HepG2 (cell line): Measurements from ENCODE around the gene PIGV. TPM values are rescaled to one million over a fixed set of nuclear protein-coding genes. Genes with fewer than 3 reads are reported as not detected.
A peak's percentile ranks its signal among the peaks of the same experiment; 100 is the strongest.

Experiments used
- CHD2 ChIP-seq: IDR thresholded peaks from 2 replicates; pipeline ENCODE4 v1.6.1; 2011; ENCODE audit warnings: low read depth, low read length, improper control_type of control experiment
- GFI1 ChIP-seq: sonication (generic); formaldehyde crosslinking; IDR thresholded peaks from 2 replicates; pipeline ENCODE4 v1.5.0; 2020; ENCODE audit warnings: missing genetic modification reagents, mild to moderate bottlenecking, borderline replicate concordance
- GTF3A ChIP-seq: sonication (generic); formaldehyde crosslinking; conservative IDR thresholded peaks from 2 replicates; pipeline ENCODE4 v1.4.0; 2020; ENCODE audit warnings: mild to moderate bottlenecking, missing genetic modification reagents
- HMGXB4 ChIP-seq, 2 experiments: sonication (generic) in 1 of 2; formaldehyde crosslinking in 1 of 2; IDR thresholded peaks; 2 replicates each; pipeline versions ENCODE4 v1.4.0 to v1.6.1; 2018 to 2020; ENCODE audit warnings: missing genetic modification reagents in 2 of 2, borderline replicate concordance in 1 of 2, low read depth in 1 of 2, mild to moderate bottlenecking in 1 of 2, missing biosample characterization in 1 of 2
- JUND ChIP-seq: sonication (generic); formaldehyde crosslinking; IDR thresholded peaks from 2 replicates; pipeline ENCODE4 v1.8.0; 2022; ENCODE audit warnings: mild to moderate bottlenecking, missing genetic modification reagents
- NCOA1 ChIP-seq: sonication (generic); formaldehyde crosslinking; IDR thresholded peaks from 2 replicates; pipeline ENCODE4 v1.9.0; 2021; ENCODE audit warnings: missing genetic modification reagents
- PHF21A ChIP-seq: sonication (generic); formaldehyde crosslinking; IDR thresholded peaks from 2 replicates; pipeline ENCODE4 v1.5.0; 2020; ENCODE audit warnings: mild to moderate bottlenecking, missing genetic modification reagents
- POLR2AphosphoS5 ChIP-seq: IDR thresholded peaks from 2 replicates; pipeline ENCODE4 v1.6.1; 2012; ENCODE audit warnings: low read depth, low read length
- RCOR2 ChIP-seq: IDR thresholded peaks from 2 replicates; pipeline ENCODE4 v1.6.1; 2016; ENCODE audit warnings: missing biosample characterization, missing genetic modification reagents
- TBX3 ChIP-seq: fragments of 450-650 bp; IDR thresholded peaks from 2 replicates; pipeline ENCODE4 v1.6.1; 2017; ENCODE audit warnings: antibody characterized with exemption, mild to moderate bottlenecking, inconsistent platforms, borderline replicate concordance
- THAP11 ChIP-seq: IDR thresholded peaks from 2 replicates; pipeline ENCODE4 v1.6.1; 2016; ENCODE audit warnings: missing biosample characterization, missing genetic modification reagents
- ZNF101 ChIP-seq: sonication (generic); formaldehyde crosslinking; IDR thresholded peaks from 2 replicates; pipeline ENCODE4 v1.4.0; 2020; ENCODE audit warnings: mild to moderate bottlenecking, low read depth, missing genetic modification reagents, borderline replicate concordance
- ZNF138 ChIP-seq: sonication (generic); formaldehyde crosslinking; IDR thresholded peaks from 2 replicates; pipeline ENCODE4 v1.5.0; 2020; ENCODE audit warnings: mild to moderate bottlenecking, low read depth, missing genetic modification reagents
- ZNF224 ChIP-seq: sonication (generic); formaldehyde crosslinking; IDR thresholded peaks from 2 replicates; pipeline ENCODE4 v1.5.0; 2020; ENCODE audit warnings: mild to moderate bottlenecking, missing genetic modification reagents
- ZNF597 ChIP-seq: sonication (generic); formaldehyde crosslinking; IDR thresholded peaks from 2 replicates; pipeline ENCODE4 v1.5.0; 2020; ENCODE audit warnings: missing genetic modification reagents
- ZNF615 ChIP-seq: sonication (generic); formaldehyde crosslinking; IDR thresholded peaks from 2 replicates; pipeline ENCODE4 v1.5.0; 2020; ENCODE audit warnings: mild to moderate bottlenecking, missing genetic modification reagents, borderline replicate concordance
- ZNF841 ChIP-seq: sonication (generic); formaldehyde crosslinking; IDR thresholded peaks from 2 replicates; pipeline ENCODE4 v1.8.1; 2023; ENCODE audit warnings: missing genetic modification reagents, borderline replicate concordance
- ZNF883 ChIP-seq: sonication (generic); formaldehyde crosslinking; IDR thresholded peaks from 2 replicates; pipeline ENCODE4 v1.5.1; 2020; ENCODE audit warnings: mild to moderate bottlenecking, missing genetic modification reagents; ENCODE audit errors: not compliant biosample characterization
- polyA plus RNA-seq, 8 experiments: library from polyadenylated mRNA; depleted of rRNA in 3 of 8; stranded (reverse) in 7 of 8; unstranded in 1 of 8; fragments of >200 nt; fragmentation: Illumina TruSeq in 4 of 8; extraction: Trizol in 4 of 8; gene quantifications; 2 replicates each; pipeline versions ENCODE4 v1.2.1 to v1.2.3, GENCODE V29; 2011 to 2016; ENCODE audit warnings: low read depth in 4 of 8, missing spikeins in 1 of 8, mixed read lengths in 1 of 8; ENCODE audit not compliant: insufficient read depth in 1 of 8
- total RNA-seq, 5 experiments: library from RNA; depleted of rRNA; stranded (reverse); fragments of >200 nt; fragmentation: Illumina TruSeq; extraction: Trizol; gene quantifications; 2 replicates each; pipeline ENCODE4 v1.2.3, GENCODE V29; 2016; ENCODE audit warnings: low read depth in 1 of 5
- TF ChIP-seq, protein P1 (sequence below): sonication (generic); formaldehyde crosslinking; IDR thresholded peaks from 2 replicates; pipeline ENCODE4 v1.4.0; 2020; ENCODE audit warnings: missing genetic modification reagents, borderline replicate concordance
- TF ChIP-seq, protein P2 (sequence below): sonication (generic); formaldehyde crosslinking; IDR thresholded peaks from 2 replicates; pipeline ENCODE4 v1.4.0; 2020; ENCODE audit warnings: missing genetic modification reagents

Gene PIGV
- total and polyA plus RNA-seq, 2 of the 13 experiments (the other 11 are each of a cell fraction or from before 2014, with no cell fraction given), result 13.5 to 22.7 TPM

DNA sequence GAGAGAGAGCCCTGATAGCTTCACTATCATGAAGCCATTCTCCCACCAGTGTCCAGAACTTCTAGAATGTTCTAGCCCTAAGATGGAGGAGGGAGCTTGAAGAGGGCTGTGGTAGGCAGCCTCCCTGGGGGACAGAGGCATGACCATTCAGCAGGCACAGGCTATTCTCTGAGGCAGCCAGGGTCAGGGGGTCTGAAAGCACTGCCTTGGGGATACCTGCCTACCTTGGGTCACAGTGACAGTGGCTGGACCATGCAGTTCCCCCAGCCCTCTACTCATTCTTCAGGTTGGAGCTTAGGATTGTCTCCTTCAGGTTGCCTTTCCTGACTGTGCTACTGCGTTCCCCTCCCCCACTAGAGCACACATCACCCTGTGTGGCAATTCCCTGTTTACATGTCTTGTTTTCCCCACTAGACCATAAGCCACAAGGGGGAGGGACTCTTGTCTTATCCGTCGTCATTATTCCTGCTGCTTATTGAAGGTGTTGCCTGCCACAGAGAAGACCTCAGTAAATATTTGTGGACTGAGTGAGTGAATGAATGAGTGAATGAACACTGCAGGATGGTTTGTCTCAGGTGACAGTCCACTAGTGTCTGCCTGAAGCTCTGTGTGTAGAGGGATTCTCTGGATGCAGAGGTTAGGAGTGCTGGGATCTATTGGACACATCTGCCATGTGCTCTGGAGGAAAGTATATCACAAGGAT is 43.9 kb downstream of the PIGV start (continued):
- TF ChIP-seq ZNF841 (CRISPR knock-in tag) (no peak), PHF21A (no peak), JUND (CRISPR knock-in tag) (peak; percentile 34; the same call in 1 of the 2 replicates), POLR2AphosphoS5 (no peak), ZNF138 (CRISPR knock-in tag) (no peak), TBX3 (peak; percentile 82), GTF3A (no peak), GFI1 (CRISPR knock-in tag) (no peak; the same call in 1 of the 2 replicates), CHD2 (peak; percentile 64; the same call in 1 of the 2 replicates), ZNF597 (CRISPR knock-in tag) (no peak), ZNF883 (CRISPR knock-in tag) (peak; percentile 18), HMGXB4 (CRISPR knock-in tag; IDR thresholded peaks at IDR 0.05; ENCODE audit: borderline replicate concordance in 1 of 2, low read depth in 1 of 2) (peak in 1 of 2 experiments; percentile 41; a peak in 1 of 4 replicates), ZNF224 (no peak), ZNF101 (no peak), RCOR2 (CRISPR knock-in tag) (0 out of 2 replicates have a peak, but pooled peaks have one; percentile 57), THAP11 (CRISPR knock-in tag) (peak; percentile 71), ZNF615 (CRISPR knock-in tag) (no peak), NCOA1 (CRISPR knock-in tag) (no peak)
- TF ChIP-seq, protein P1, sequence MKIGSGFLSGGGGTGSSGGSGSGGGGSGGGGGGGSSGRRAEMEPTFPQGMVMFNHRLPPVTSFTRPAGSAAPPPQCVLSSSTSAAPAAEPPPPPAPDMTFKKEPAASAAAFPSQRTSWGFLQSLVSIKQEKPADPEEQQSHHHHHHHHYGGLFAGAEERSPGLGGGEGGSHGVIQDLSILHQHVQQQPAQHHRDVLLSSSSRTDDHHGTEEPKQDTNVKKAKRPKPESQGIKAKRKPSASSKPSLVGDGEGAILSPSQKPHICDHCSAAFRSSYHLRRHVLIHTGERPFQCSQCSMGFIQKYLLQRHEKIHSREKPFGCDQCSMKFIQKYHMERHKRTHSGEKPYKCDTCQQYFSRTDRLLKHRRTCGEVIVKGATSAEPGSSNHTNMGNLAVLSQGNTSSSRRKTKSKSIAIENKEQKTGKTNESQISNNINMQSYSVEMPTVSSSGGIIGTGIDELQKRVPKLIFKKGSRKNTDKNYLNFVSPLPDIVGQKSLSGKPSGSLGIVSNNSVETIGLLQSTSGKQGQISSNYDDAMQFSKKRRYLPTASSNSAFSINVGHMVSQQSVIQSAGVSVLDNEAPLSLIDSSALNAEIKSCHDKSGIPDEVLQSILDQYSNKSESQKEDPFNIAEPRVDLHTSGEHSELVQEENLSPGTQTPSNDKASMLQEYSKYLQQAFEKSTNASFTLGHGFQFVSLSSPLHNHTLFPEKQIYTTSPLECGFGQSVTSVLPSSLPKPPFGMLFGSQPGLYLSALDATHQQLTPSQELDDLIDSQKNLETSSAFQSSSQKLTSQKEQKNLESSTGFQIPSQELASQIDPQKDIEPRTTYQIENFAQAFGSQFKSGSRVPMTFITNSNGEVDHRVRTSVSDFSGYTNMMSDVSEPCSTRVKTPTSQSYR (CRISPR knock-in tag), result peak; percentile 100
- TF ChIP-seq, protein P2, sequence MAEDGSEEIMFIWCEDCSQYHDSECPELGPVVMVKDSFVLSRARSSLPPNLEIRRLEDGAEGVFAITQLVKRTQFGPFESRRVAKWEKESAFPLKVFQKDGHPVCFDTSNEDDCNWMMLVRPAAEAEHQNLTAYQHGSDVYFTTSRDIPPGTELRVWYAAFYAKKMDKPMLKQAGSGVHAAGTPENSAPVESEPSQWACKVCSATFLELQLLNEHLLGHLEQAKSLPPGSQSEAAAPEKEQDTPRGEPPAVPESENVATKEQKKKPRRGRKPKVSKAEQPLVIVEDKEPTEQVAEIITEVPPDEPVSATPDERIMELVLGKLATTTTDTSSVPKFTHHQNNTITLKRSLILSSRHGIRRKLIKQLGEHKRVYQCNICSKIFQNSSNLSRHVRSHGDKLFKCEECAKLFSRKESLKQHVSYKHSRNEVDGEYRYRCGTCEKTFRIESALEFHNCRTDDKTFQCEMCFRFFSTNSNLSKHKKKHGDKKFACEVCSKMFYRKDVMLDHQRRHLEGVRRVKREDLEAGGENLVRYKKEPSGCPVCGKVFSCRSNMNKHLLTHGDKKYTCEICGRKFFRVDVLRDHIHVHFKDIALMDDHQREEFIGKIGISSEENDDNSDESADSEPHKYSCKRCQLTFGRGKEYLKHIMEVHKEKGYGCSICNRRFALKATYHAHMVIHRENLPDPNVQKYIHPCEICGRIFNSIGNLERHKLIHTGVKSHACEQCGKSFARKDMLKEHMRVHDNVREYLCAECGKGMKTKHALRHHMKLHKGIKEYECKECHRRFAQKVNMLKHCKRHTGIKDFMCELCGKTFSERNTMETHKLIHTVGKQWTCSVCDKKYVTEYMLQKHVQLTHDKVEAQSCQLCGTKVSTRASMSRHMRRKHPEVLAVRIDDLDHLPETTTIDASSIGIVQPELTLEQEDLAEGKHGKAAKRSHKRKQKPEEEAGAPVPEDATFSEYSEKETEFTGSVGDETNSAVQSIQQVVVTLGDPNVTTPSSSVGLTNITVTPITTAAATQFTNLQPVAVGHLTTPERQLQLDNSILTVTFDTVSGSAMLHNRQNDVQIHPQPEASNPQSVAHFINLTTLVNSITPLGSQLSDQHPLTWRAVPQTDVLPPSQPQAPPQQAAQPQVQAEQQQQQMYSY (CRISPR knock-in tag), result no peak
